ENCODE results near the gene MMS22L. TPM values are rescaled to one million over a fixed set of nuclear protein-coding genes. Genes with fewer than 3 reads are reported as not detected.

Gene MMS22L
- total RNA-seq, 1 donor from 2014 or later: 22.0 TPM

DNA sequence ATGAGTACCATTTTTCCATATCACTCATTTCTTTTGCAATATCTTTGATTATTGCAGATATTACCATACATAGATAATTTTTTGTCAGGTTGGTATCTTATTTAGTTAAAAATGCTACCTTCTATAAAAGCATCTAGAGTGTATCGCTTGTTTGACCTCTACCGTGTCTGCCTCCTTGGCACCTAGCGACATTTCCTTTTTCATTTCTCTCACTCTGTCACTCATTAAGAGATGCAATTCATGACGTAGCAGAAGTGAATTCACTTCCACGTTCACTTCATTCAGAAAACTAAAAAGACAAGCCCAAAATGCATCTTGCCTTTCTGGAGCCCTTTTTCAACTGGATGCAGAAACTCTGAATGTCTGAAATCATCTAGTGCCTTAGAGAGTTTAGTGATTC, 172.9 kb downstream of the MMS22L start:
- H3K9me3 Mint-ChIP-seq: peaks cover 5% of the 10 kb centered on the region
- H3K36me3 Mint-ChIP-seq: peaks cover 8% of the 10 kb centered on the region
- H3K27me3 Mint-ChIP-seq (ENCODE audit: low read depth): no peaks in the 10 kb centered on the region
- no peak for DNase-seq (ENCODE audit: low spot score in 2 of 2, unreplicated experiment in 2 of 2)
- TF ChIP-seq CTCF (IDR thresholded peaks at IDR 0.05; ENCODE audit: unreplicated experiment): no peak
- H3K4me3 Mint-ChIP-seq: no peak overlapping the region
- H3K27ac Mint-ChIP-seq: no peak overlapping the region
- peaks cover 26% of the 10 kb centered on the region for H3K4me1 Mint-ChIP-seq

DNA sequence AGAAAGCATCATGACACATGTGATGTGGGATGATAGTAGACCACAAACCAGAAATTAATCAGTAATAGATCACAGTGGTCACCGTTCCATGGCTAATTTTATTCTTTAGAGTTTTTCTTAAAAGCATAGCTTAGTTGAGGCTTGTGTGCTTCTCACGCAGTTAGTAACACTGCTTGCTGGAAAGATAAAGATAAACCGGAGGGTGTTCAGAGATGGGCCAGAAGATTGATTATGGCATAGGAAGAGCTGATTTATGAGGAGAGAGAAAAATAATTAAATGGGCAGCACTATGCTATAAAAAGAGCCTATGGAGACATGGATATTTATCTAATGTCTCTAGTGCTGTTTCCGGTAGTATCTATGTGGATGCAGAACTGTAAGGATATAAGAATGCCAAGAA, 173.6 kb downstream of the MMS22L start:
- H3K27ac Mint-ChIP-seq: no peak overlapping the region
- peaks cover 5% of the 10 kb centered on the region for H3K9me3 Mint-ChIP-seq
- TF ChIP-seq CTCF (IDR thresholded peaks at IDR 0.05; ENCODE audit: unreplicated experiment): no peak
- H3K4me3 Mint-ChIP-seq: no peak overlapping the region
- peaks cover 8% of the 10 kb centered on the region for H3K36me3 Mint-ChIP-seq
- peaks cover 29% of the 10 kb centered on the region for H3K4me1 Mint-ChIP-seq
- H3K27me3 Mint-ChIP-seq (ENCODE audit: low read depth): no peaks in the 10 kb centered on the region
- DNase-seq (ENCODE audit: low spot score in 2 of 2, unreplicated experiment in 2 of 2): no peak

GRCh38 chr6:97102145-97102790, 180.7 kb downstream of the MMS22L start:
- no peak for DNase-seq (ENCODE audit: low spot score in 2 of 2, unreplicated experiment in 2 of 2)
- H3K27me3 Mint-ChIP-seq (ENCODE audit: low read depth): no peaks in the 10 kb centered on the region
- H3K27ac Mint-ChIP-seq: no peak overlapping the region
- no peaks in the 10 kb centered on the region for H3K36me3 Mint-ChIP-seq
- H3K9me3 Mint-ChIP-seq: no peaks in the 10 kb centered on the region
- no peak overlapping the region for H3K4me3 Mint-ChIP-seq
- no peak for TF ChIP-seq CTCF (IDR thresholded peaks at IDR 0.05; ENCODE audit: unreplicated experiment)
- peaks cover 32% of the 10 kb centered on the region for H3K4me1 Mint-ChIP-seq

DNA sequence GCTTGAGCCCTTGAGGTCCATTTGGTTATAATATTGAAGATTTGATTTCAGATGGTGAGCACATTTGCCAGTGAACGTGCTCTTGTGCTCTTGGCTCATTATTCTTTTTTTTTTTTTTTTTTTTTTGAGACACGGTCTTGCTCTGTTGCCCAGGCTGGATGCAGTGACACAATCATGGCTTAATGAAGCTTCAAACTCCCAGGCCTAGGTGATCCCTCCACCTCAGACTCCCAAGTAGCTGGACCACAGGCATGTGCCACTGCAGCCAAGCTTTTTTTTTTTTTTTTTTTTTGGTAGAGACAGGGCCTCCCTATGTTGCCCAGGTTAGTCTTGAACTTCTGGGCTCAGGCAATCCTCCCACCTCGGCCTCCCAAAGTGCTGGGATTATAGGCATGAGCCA, 182.3 kb downstream of the MMS22L start:
- H3K27me3 Mint-ChIP-seq (ENCODE audit: low read depth): no peaks in the 10 kb centered on the region
- TF ChIP-seq CTCF (IDR thresholded peaks at IDR 0.05; ENCODE audit: unreplicated experiment): no peak
- no peak for DNase-seq (ENCODE audit: low spot score in 2 of 2, unreplicated experiment in 2 of 2)
- H3K27ac Mint-ChIP-seq: no peak overlapping the region
- no peak overlapping the region for H3K4me3 Mint-ChIP-seq
- H3K4me1 Mint-ChIP-seq: peaks cover 44% of the 10 kb centered on the region
- H3K9me3 Mint-ChIP-seq: no peaks in the 10 kb centered on the region
- no peaks in the 10 kb centered on the region for H3K36me3 Mint-ChIP-seq

DNA sequence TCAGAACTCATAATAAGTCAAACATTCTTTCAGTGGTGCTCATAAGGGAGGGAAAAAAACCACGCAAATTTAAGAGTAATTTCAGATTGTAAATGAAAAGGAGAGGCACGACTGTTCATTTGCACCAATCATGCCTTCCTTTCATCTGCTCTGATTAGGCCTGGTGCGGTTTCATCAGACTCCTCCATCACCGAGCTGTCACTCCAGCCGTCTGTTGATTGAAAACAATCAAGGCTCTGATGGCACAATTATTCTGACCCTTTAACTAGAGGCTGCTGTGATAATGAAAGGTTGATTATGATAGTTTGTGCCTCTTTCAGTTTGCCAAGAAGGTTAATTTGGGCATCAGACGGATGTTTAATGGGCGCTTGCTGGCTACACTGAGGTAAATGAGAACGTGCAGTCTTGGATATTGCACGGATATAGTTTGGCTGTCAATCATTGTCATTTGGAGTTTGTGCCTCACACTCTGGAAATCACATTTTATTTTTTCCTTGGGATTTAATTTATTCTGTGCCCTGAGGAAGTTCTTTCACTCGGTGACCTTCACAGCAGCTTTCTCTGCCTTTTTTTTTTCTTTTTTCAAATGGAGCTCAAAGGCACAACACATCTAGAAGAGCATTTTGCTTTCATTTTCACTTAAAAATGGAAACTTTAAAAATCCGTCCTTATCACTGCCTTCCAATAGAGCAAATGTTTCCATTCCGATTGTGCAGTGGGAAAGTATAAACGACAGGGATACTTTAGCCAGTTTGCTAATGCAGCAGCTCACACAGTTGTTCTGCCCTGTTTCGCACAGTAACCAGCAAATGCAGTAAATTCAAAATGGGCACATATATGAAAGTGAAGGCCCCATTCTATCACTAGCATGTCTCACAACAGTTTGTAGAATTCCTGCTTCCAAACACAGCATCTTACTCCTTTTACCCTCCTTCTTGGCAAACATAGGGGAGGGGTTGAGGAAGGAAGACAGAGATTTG, 185.7 kb downstream of the MMS22L start:
- Mint-ChIP-seq H3K4me1 (peaks cover 67% of the 10 kb centered on the region), H3K27ac (peak overlapping the region; percentile 51), H3K27me3 (ENCODE audit: low read depth) (no peaks in the 10 kb centered on the region), H3K9me3 (no peaks in the 10 kb centered on the region), H3K4me3 (no peak overlapping the region), H3K36me3 (no peaks in the 10 kb centered on the region)
- no peak for DNase-seq (ENCODE audit: low spot score in 2 of 2, unreplicated experiment in 2 of 2)
- TF ChIP-seq CTCF (IDR thresholded peaks at IDR 0.05; ENCODE audit: unreplicated experiment): no peak
